B cell (primary cell): Measurements from ENCODE around the gene PTPN4. TPM values are rescaled to one million over a fixed set of nuclear protein-coding genes. Genes with fewer than 3 reads are reported as not detected.

Experiments
- ATAC-seq: fragments of 200-7000 bp; cut with Tn5 transposase; one replicate; pipeline ENCODE4 v1.10.0; 2021; ENCODE audit warnings: low read depth, mild to moderate bottlenecking, moderate number of reproducible peaks, moderate library complexity
- CTCF ChIA-PET: fragments of 350-600 bp; sonication (Branson Sonifier 250); formaldehyde crosslinking; loops from one replicate; lab custom pipeline; 2021; ENCODE audit warnings: antibody characterized with exemption, inconsistent platforms; lab: Charles Lee
- POLR2A ChIA-PET: fragments of 350-600 bp; sonication (Branson Sonifier 250); formaldehyde crosslinking; loops from one replicate; lab custom pipeline; 2021; ENCODE audit warnings: antibody characterized with exemption; lab: Charles Lee
- DNase-seq: peaks from one replicate; pipeline ENCODE4 v3.0.0; 2013
- H2AFZ ChIP-seq: 2 replicates; pipeline ENCODE4 v1.6.1; 2012; ENCODE audit warnings: mild to moderate bottlenecking, low read depth, low read length; ENCODE audit not compliant: insufficient read depth, poor library complexity, severe bottlenecking
- H3K27ac ChIP-seq, 2 donors: 1 replicate in 1 of 2; 2 replicates in 1 of 2; pipeline ENCODE4 v1.5.1; 2012 to 2013; ENCODE audit warnings: low read length in 2 of 2, mild to moderate bottlenecking in 2 of 2, moderate library complexity in 1 of 2
- H3K27me3 ChIP-seq, 4 experiments: fragments of 200-600 bp in 1 of 4; sonication (generic) in 1 of 4; replicated peaks in 1 of 4; 1 replicate in 2 of 4; 2 replicates in 2 of 4; pipeline versions ENCODE4 v1.6.1 to v1.7.0; 2013 to 2016; ENCODE audit warnings: low read length in 3 of 4, mild to moderate bottlenecking in 2 of 4, mixed read lengths in 1 of 4, moderate library complexity in 1 of 4; ENCODE audit not compliant: insufficient read depth in 4 of 4, control insufficient read depth in 3 of 4; ENCODE audit errors: control extremely low read depth in 1 of 4
- H3K36me3 ChIP-seq, 2 experiments: replicated peaks in 1 of 2; 1 replicate in 1 of 2; 2 replicates in 1 of 2; pipeline versions ENCODE4 v1.6.1 to v1.7.1; 2013; ENCODE audit warnings: low read length in 1 of 2; ENCODE audit not compliant: insufficient read depth in 2 of 2, control insufficient read depth in 1 of 2; ENCODE audit errors: control extremely low read depth in 1 of 2, extremely low read depth in 1 of 2
- H3K4me1 ChIP-seq, 2 donors: fragments of 200-600 bp in 1 of 2; sonication (generic) in 1 of 2; 1 replicate in 1 of 2; 2 replicates in 1 of 2; pipeline versions ENCODE4 v1.5.1 to v1.6.1; 2013 to 2017; ENCODE audit warnings: low read length in 2 of 2; ENCODE audit not compliant: control insufficient read depth in 2 of 2, insufficient read depth in 2 of 2
- H3K4me2 ChIP-seq: replicated peaks from 2 replicates; pipeline ENCODE3; 2012; ENCODE audit warnings: mild to moderate bottlenecking, low read depth, low read length; ENCODE audit not compliant: poor library complexity, severe bottlenecking
- H3K4me3 ChIP-seq, 5 experiments: fragments of 200-600 bp in 1 of 5; sonication (generic) in 1 of 5; 1 replicate in 3 of 5; 2 replicates in 2 of 5; pipeline versions ENCODE4 v1.5.1 to v1.7.0; 2011 to 2016; ENCODE audit warnings: low read length in 4 of 5, mild to moderate bottlenecking in 4 of 5, low read depth in 2 of 5, control low read depth in 1 of 5, moderate library complexity in 1 of 5; ENCODE audit not compliant: insufficient read depth in 1 of 5; ENCODE audit errors: control extremely low read depth in 1 of 5, extremely low read depth in 1 of 5
- H3K79me2 ChIP-seq: fragments of 200-600 bp; sonication (generic); one replicate; pipeline ENCODE4 v1.6.0; 2016; ENCODE audit warnings: low read length; ENCODE audit not compliant: control insufficient read depth, insufficient read depth
- H3K9ac ChIP-seq: fragments of 200-600 bp; sonication (generic); 2 replicates; pipeline ENCODE4 v1.6.1; 2017; ENCODE audit warnings: mild to moderate bottlenecking, low read length, moderate library complexity
- H3K9me3 ChIP-seq, 3 donors: one replicate each; pipeline versions ENCODE4 v1.6.1 to v1.7.1; 2013; ENCODE audit warnings: low read length in 2 of 3; ENCODE audit not compliant: control insufficient read depth in 2 of 3, insufficient read depth in 1 of 3; ENCODE audit errors: control extremely low read depth in 1 of 3
- H4K20me1 ChIP-seq: 2 replicates; pipeline ENCODE4 v1.6.0; 2012; ENCODE audit warnings: mild to moderate bottlenecking, low read length; ENCODE audit not compliant: insufficient read depth, control insufficient read depth, poor library complexity, severe bottlenecking
- H3K27ac Mint-ChIP-seq: one replicate; pipeline ENCODE4 v1.8.0; 2021; ENCODE audit warnings: mixed read lengths
- H3K27me3 Mint-ChIP-seq: one replicate; pipeline ENCODE4 v1.8.0; 2021; ENCODE audit warnings: mixed read lengths
- H3K4me1 Mint-ChIP-seq: one replicate; pipeline ENCODE4 v1.8.0; 2021; ENCODE audit warnings: mixed read lengths
- H3K4me3 Mint-ChIP-seq: one replicate; pipeline ENCODE4 v1.8.0; 2021; ENCODE audit warnings: mixed read lengths
- H3K9me3 Mint-ChIP-seq: one replicate; pipeline ENCODE4 v1.8.0; 2022; ENCODE audit warnings: mixed read lengths; ENCODE audit not compliant: insufficient read depth
- CTCF ChIP-seq: fragments of 200-600 bp; IDR thresholded peaks from one replicate; pipeline ENCODE4 v1.8.0; 2022; ENCODE audit warnings: antibody characterized with exemption, mild to moderate bottlenecking
- EZH2 ChIP-seq: IDR thresholded peaks from 2 replicates; pipeline ENCODE4 v1.6.1; 2012; ENCODE audit warnings: borderline replicate concordance, low read depth, mild to moderate bottlenecking, moderate library complexity, low read length; ENCODE audit not compliant: insufficient read depth, poor library complexity, severe bottlenecking
- WGBS: methylation state at CpG from one replicate; pipeline ENCODE4 v1.1.5; 2013; ENCODE audit warnings: missing lambda C conversion rate; ENCODE audit not compliant: insufficient coverage; 5-methylcytosine and 5-hydroxymethylcytosine counted together
- intact Hi-C: fragments of 100-400 bp; cut with micrococcal nuclease; formaldehyde crosslinking; loops from one replicate; pipeline ENCODE4 v1.10.0; 2022
- polyA plus RNA-seq: library from polyadenylated mRNA; depleted of rRNA; stranded (reverse); fragments of >200 nt; gene quantifications from 2 replicates; pipeline ENCODE4 v1.2.3, GENCODE V29; 2012
- total RNA-seq, 2 donors: library from RNA; stranded (reverse); fragments of 120-200 nt in 1 of 2; gene quantifications; 1 replicate in 1 of 2; 2 replicates in 1 of 2; pipeline versions ENCODE4 v1.2.3 to v1.2.4, GENCODE V29; 2013 to 2022

The PTPN4 gene
- total and polyA plus RNA-seq, 2 donors (not counting 1 experiment from before 2014, with no cell fraction given): 12.6 to 54.8 TPM

GRCh38 chr2:119862127-119862889, 102.6 kb downstream of the PTPN4 start:
- ATAC-seq (no peak), DNase-seq (no peak)
- ChIA-PET POLR2A (no interaction called here), CTCF (interaction anchor here (0.6 kb wide), 1 partner anchor 24 kb away, joined by 5 read pairs; no protein-coding TSS in a partner anchor)
- Histone ChIP-seq H3K27me3 (no peaks in the 10 kb centered on the region), H3K36me3 (peaks cover 0 to 4% of the 10 kb centered on the region in 2 experiments), H3K9ac (no peak overlapping the region), H3K27ac (no peak overlapping the region), H2AFZ (no peak overlapping the region), H3K4me3 (no peak overlapping the region), H3K4me2 (no peak overlapping the region), H3K79me2 (peaks cover 13% of the 10 kb centered on the region), H3K4me1 (peaks cover 0 to 10% of the 10 kb centered on the region in 2 donors), H3K9me3 (no peaks in the 10 kb centered on the region), H4K20me1 (peaks cover 4% of the 10 kb centered on the region)
- WGBS: no CpG with 5 or more reads among the region's 3 CpGs
- H3K9me3 Mint-ChIP-seq: no peaks in the 10 kb centered on the region
- no peak overlapping the region for H3K4me3 Mint-ChIP-seq
- TF ChIP-seq EZH2 (no peak), CTCF (no peak)
- peaks cover 41% of the 10 kb centered on the region for H3K4me1 Mint-ChIP-seq
- no peak overlapping the region for H3K27ac Mint-ChIP-seq
- intact Hi-C loops: no loop called here
- no peaks in the 10 kb centered on the region for H3K27me3 Mint-ChIP-seq

- CTCF ChIA-PET: interaction anchor here (1.3 kb wide), 1 partner anchor 38 kb away, joined by 3 read pairs; no protein-coding TSS in a partner anchor
- H3K4me2 ChIP-seq: no peak overlapping the region
Measured at GRCh38 chr2:119864318-119864717, 104.6 kb downstream of the PTPN4 start.

More at GRCh38 chr2:119864318-119864717, 104.6 kb downstream of the PTPN4 start:
- Histone ChIP-seq H3K4me3 (no peak overlapping the region), H3K27ac (no peak overlapping the region), H3K9me3 (peaks cover 0 to 2% (median 0%) of the 10 kb centered on the region in 3 donors), H4K20me1 (peaks cover 4% of the 10 kb centered on the region), H3K4me1 (peaks cover 0 to 14% of the 10 kb centered on the region in 2 donors), H3K27me3 (no peaks in the 10 kb centered on the region), H3K36me3 (peaks cover 0 to 4% of the 10 kb centered on the region in 2 experiments), H3K79me2 (peaks cover 6% of the 10 kb centered on the region), H2AFZ (no peak overlapping the region), H3K9ac (no peak overlapping the region)
- DNase-seq (no peak), ATAC-seq (no peak)
- intact Hi-C loops: no loop called here
- no peak for TF ChIP-seq CTCF
- no peak for TF ChIP-seq EZH2
- no peaks in the 10 kb centered on the region for H3K27me3 Mint-ChIP-seq
- peaks cover 42% of the 10 kb centered on the region for H3K4me1 Mint-ChIP-seq
- no peak overlapping the region for H3K4me3 Mint-ChIP-seq
- POLR2A ChIA-PET: no interaction called here
- no CpG with 5 or more reads among the region's 3 CpGs for WGBS
- no peak overlapping the region for H3K27ac Mint-ChIP-seq
- no peaks in the 10 kb centered on the region for H3K9me3 Mint-ChIP-seq
